Activated T-helper 2 cell treated with anti-CD3 and anti-CD28 coated beads, Interferon-gamma antibody, Interleukin-2, Interleukin-4, amounts not matched to agents 10 μg/mL and 5 μg/mL and 100 μg/mL, durations not matched to agents 14 hours and 24 hours and 36 hours (primary cell): ENCODE data around the gene OR7C2. TPM values are rescaled to one million over a fixed set of nuclear protein-coding genes. Genes with fewer than 3 reads are reported as not detected.
"Not testable (repeated sequence)": the region's sequence is repeated elsewhere in the genome, so short reads cannot be mapped to it uniquely, and the experiment has no call there.

Experiments used
- DNase-seq: peaks from one replicate; pipeline ENCODE4 v3.0.0; 2021; ENCODE audit warnings: low spot score
- H3K27ac Mint-ChIP-seq: one replicate; pipeline ENCODE4 v1.8.0; 2021; ENCODE audit warnings: mixed read lengths
- H3K27me3 Mint-ChIP-seq: one replicate; pipeline ENCODE4 v1.8.0; 2021; ENCODE audit warnings: low read depth, mixed read lengths
- H3K36me3 Mint-ChIP-seq: one replicate; pipeline ENCODE4 v1.8.0; 2021; ENCODE audit warnings: low read depth, mixed read lengths
- H3K4me1 Mint-ChIP-seq: one replicate; pipeline ENCODE4 v1.8.0; 2021; ENCODE audit warnings: low read depth, mixed read lengths
- H3K4me3 Mint-ChIP-seq: one replicate; pipeline ENCODE4 v1.8.0; 2021; ENCODE audit warnings: low read depth, mild to moderate bottlenecking, moderate library complexity, mixed read lengths
- H3K9me3 Mint-ChIP-seq: one replicate; pipeline ENCODE4 v1.8.0; 2021; ENCODE audit warnings: mixed read lengths
- intact Hi-C: fragments of 100-400 bp; cut with micrococcal nuclease; formaldehyde crosslinking; loops from one replicate; pipeline ENCODE4 v1.15.1; 2023
- total RNA-seq: library from RNA; stranded (reverse); gene quantifications from 2 replicates; pipeline ENCODE4 v1.2.3, GENCODE V29; 2022

The OR7C2 gene
- not detected in 2 replicates for total RNA-seq

GRCh38 chr19:14941189-14941588 is at the start of gene OR7C2:
TSS of gene OR7C2 (plus strand) at chr19:14941489. CDS start at chr19:14941489, 0 bp downstream.
- Mint-ChIP-seq H3K9me3 (no peaks in the 10 kb centered on the region), H3K36me3 (no peaks in the 10 kb centered on the region), H3K27ac (no peak within 1 kb of the TSS), H3K4me3 (no peak within 1 kb of the TSS), H3K27me3 (peaks cover 3% of the 10 kb centered on the region), H3K4me1 (no peaks in the 10 kb centered on the region)
- intact Hi-C loops = no loop called here
- no peak for DNase-seq

- Mint-ChIP-seq H3K4me1 (no peaks in the 10 kb centered on the region), H3K36me3 (no peaks in the 10 kb centered on the region), H3K4me3 (no peak overlapping the region), H3K9me3 (no peaks in the 10 kb centered on the region), H3K27ac (no peak overlapping the region), H3K27me3 (peaks cover 2% of the 10 kb centered on the region)
- intact Hi-C loops = no loop called here
- DNase-seq = no peak
These were observed 39.5 kb upstream of the OR7C2 start for GRCh38 chr19:14901675-14902260.

GRCh38 chr19:14906711-14907110 is 34.6 kb upstream of the OR7C2 start:
- no peak overlapping the region for H3K27ac Mint-ChIP-seq
- no peaks in the 10 kb centered on the region for H3K4me1 Mint-ChIP-seq
- intact Hi-C loops = no loop called here
- no peak overlapping the region for H3K4me3 Mint-ChIP-seq
- H3K36me3 Mint-ChIP-seq = no peaks in the 10 kb centered on the region
- peaks cover 2% of the 10 kb centered on the region for H3K27me3 Mint-ChIP-seq
- DNase-seq = no peak
- no peaks in the 10 kb centered on the region for H3K9me3 Mint-ChIP-seq

GRCh38 chr19:14915116-14915515 is 26.2 kb upstream of the OR7C2 start:
- H3K36me3 Mint-ChIP-seq = no peaks in the 10 kb centered on the region
- no peak overlapping the region for H3K4me3 Mint-ChIP-seq
- H3K27me3 Mint-ChIP-seq = no peaks in the 10 kb centered on the region
- DNase-seq = no peak
- no peaks in the 10 kb centered on the region for H3K9me3 Mint-ChIP-seq
- no peaks in the 10 kb centered on the region for H3K4me1 Mint-ChIP-seq
- H3K27ac Mint-ChIP-seq = no peak overlapping the region
- intact Hi-C loops = no loop called here

- Mint-ChIP-seq H3K4me1 (no peaks in the 10 kb centered on the region), H3K9me3 (no peaks in the 10 kb centered on the region), H3K27me3 (no peaks in the 10 kb centered on the region), H3K4me3 (no peak overlapping the region), H3K36me3 (no peaks in the 10 kb centered on the region), H3K27ac (no peak overlapping the region)
- intact Hi-C loops = no loop called here
- no peak for DNase-seq
These were observed 24.4 kb upstream of the OR7C2 start for GRCh38 chr19:14916848-14917247.

GRCh38 chr19:14933506-14933905 is 7.8 kb upstream of the OR7C2 start:
- intact Hi-C loops = no loop called here
- Mint-ChIP-seq H3K4me3 (no peak overlapping the region), H3K4me1 (no peaks in the 10 kb centered on the region), H3K27me3 (no peaks in the 10 kb centered on the region), H3K9me3 (no peaks in the 10 kb centered on the region), H3K36me3 (no peaks in the 10 kb centered on the region), H3K27ac (no peak overlapping the region)
- no peak for DNase-seq

- no peaks in the 10 kb centered on the region for H3K4me1 Mint-ChIP-seq
- H3K9me3 Mint-ChIP-seq = no peaks in the 10 kb centered on the region
- H3K27me3 Mint-ChIP-seq = peaks cover 3% of the 10 kb centered on the region
- H3K4me3 Mint-ChIP-seq = no peak overlapping the region
- intact Hi-C loops = no loop called here
- DNase-seq = no peak
- no peaks in the 10 kb centered on the region for H3K36me3 Mint-ChIP-seq
- no peak overlapping the region for H3K27ac Mint-ChIP-seq
These were observed 1.0 kb upstream of the OR7C2 start for GRCh38 chr19:14940266-14940665.

- Mint-ChIP-seq H3K9me3 (no peaks in the 10 kb centered on the region), H3K4me1 (no peaks in the 10 kb centered on the region), H3K4me3 (no peak overlapping the region), H3K27ac (no peak overlapping the region), H3K36me3 (no peaks in the 10 kb centered on the region), H3K27me3 (peaks cover 3% of the 10 kb centered on the region)
- intact Hi-C loops = no loop called here
- no peak for DNase-seq
These were observed 2.3 kb downstream of the OR7C2 start for GRCh38 chr19:14943601-14944000.

GRCh38 chr19:14944456-14944855 is 3.2 kb downstream of the OR7C2 start:
- no peaks in the 10 kb centered on the region for H3K4me1 Mint-ChIP-seq
- DNase-seq = no peak
- peaks cover 3% of the 10 kb centered on the region for H3K27me3 Mint-ChIP-seq
- no peak overlapping the region for H3K27ac Mint-ChIP-seq
- no peaks in the 10 kb centered on the region for H3K36me3 Mint-ChIP-seq
- H3K4me3 Mint-ChIP-seq = no peak overlapping the region
- intact Hi-C loops = no loop called here
- H3K9me3 Mint-ChIP-seq = no peaks in the 10 kb centered on the region

- H3K9me3 Mint-ChIP-seq, H3K27me3 Mint-ChIP-seq, H3K27ac Mint-ChIP-seq, DNase-seq, intact Hi-C loops, H3K36me3 Mint-ChIP-seq, H3K4me1 Mint-ChIP-seq, H3K4me3 Mint-ChIP-seq: not testable (repeated sequence)
These were observed 8.1 kb downstream of the OR7C2 start for GRCh38 chr19:14949413-14949812.

GRCh38 chr19:14949876-14950275 is 8.6 kb downstream of the OR7C2 start:
- H3K4me3 Mint-ChIP-seq = no peak overlapping the region
- no peak overlapping the region for H3K27ac Mint-ChIP-seq
- H3K36me3 Mint-ChIP-seq = no peaks in the 10 kb centered on the region
- H3K27me3 Mint-ChIP-seq = no peaks in the 10 kb centered on the region
- H3K4me1 Mint-ChIP-seq = no peaks in the 10 kb centered on the region
- intact Hi-C loops = no loop called here
- DNase-seq = no peak
- no peaks in the 10 kb centered on the region for H3K9me3 Mint-ChIP-seq

GRCh38 chr19:14950421-14950820 is 9.1 kb downstream of the OR7C2 start:
- H3K27me3 Mint-ChIP-seq = no peaks in the 10 kb centered on the region
- DNase-seq = no peak
- intact Hi-C loops = no loop called here
- H3K9me3 Mint-ChIP-seq = no peaks in the 10 kb centered on the region
- H3K27ac Mint-ChIP-seq = no peak overlapping the region
- no peak overlapping the region for H3K4me3 Mint-ChIP-seq
- no peaks in the 10 kb centered on the region for H3K4me1 Mint-ChIP-seq
- no peaks in the 10 kb centered on the region for H3K36me3 Mint-ChIP-seq

GRCh38 chr19:14952767-14953166 is 11.5 kb downstream of the OR7C2 start:
- no peaks in the 10 kb centered on the region for H3K4me1 Mint-ChIP-seq
- no peaks in the 10 kb centered on the region for H3K27me3 Mint-ChIP-seq
- no peak for DNase-seq
- no peak overlapping the region for H3K4me3 Mint-ChIP-seq
- intact Hi-C loops = no loop called here
- no peak overlapping the region for H3K27ac Mint-ChIP-seq
- H3K36me3 Mint-ChIP-seq = no peaks in the 10 kb centered on the region
- H3K9me3 Mint-ChIP-seq = peaks cover 11% of the 10 kb centered on the region

GRCh38 chr19:14954071-14954655 is 12.9 kb downstream of the OR7C2 start:
- H3K36me3 Mint-ChIP-seq = no peaks in the 10 kb centered on the region
- no peak for DNase-seq
- H3K4me3 Mint-ChIP-seq = no peak overlapping the region
- H3K4me1 Mint-ChIP-seq = no peaks in the 10 kb centered on the region
- peaks cover 12% of the 10 kb centered on the region for H3K9me3 Mint-ChIP-seq
- no peaks in the 10 kb centered on the region for H3K27me3 Mint-ChIP-seq
- intact Hi-C loops = no loop called here
- H3K27ac Mint-ChIP-seq = no peak overlapping the region
